Glutamatergic neuron (in vitro differentiated cells): ENCODE data around the gene SLC12A3. TPM values are rescaled to one million over a fixed set of nuclear protein-coding genes. Genes with fewer than 3 reads are reported as not detected.

Experiments used
- DNase-seq: peaks from one replicate; pipeline ENCODE4 v3.0.0; 2022
- H3K27ac Mint-ChIP-seq: one replicate; pipeline ENCODE4 v1.8.0; 2020; ENCODE audit warnings: mild to moderate bottlenecking, mixed read lengths, inconsistent platforms; ENCODE audit not compliant: unreplicated experiment
- H3K27me3 Mint-ChIP-seq: one replicate; pipeline ENCODE4 v1.8.0; 2020; ENCODE audit warnings: mild to moderate bottlenecking, moderate library complexity, mixed read lengths, inconsistent platforms; ENCODE audit not compliant: unreplicated experiment
- H3K36me3 Mint-ChIP-seq: one replicate; pipeline ENCODE4 v1.8.0; 2020; ENCODE audit warnings: mild to moderate bottlenecking, mixed read lengths, inconsistent platforms; ENCODE audit not compliant: unreplicated experiment
- H3K4me1 Mint-ChIP-seq: one replicate; pipeline ENCODE4 v1.8.0; 2020; ENCODE audit warnings: mild to moderate bottlenecking, low read depth, mixed read lengths, inconsistent platforms; ENCODE audit not compliant: unreplicated experiment
- H3K4me3 Mint-ChIP-seq: one replicate; pipeline ENCODE4 v1.8.0; 2020; ENCODE audit warnings: mild to moderate bottlenecking, mixed read lengths, inconsistent platforms; ENCODE audit not compliant: unreplicated experiment
- H3K9me3 Mint-ChIP-seq: one replicate; pipeline ENCODE4 v1.8.0; 2020; ENCODE audit warnings: mild to moderate bottlenecking, moderate library complexity, mixed read lengths, inconsistent platforms; ENCODE audit not compliant: unreplicated experiment
- CTCF ChIP-seq: fragments of 200-600 bp; sonication (generic); IDR thresholded peaks from one replicate; pipeline ENCODE4 v1.5.0; 2021; ENCODE audit not compliant: partially characterized antibody, unreplicated experiment
- total RNA-seq: library from RNA; stranded (reverse); fragmentation: NEBNext Ultra II Directional; extraction: Animal tissue kit (Norgen Biotek cat#: 25700); gene quantifications from one replicate; pipeline ENCODE4 v1.2.1, GENCODE V29; 2021; ENCODE audit not compliant: unreplicated experiment

SLC12A3 gene
- total RNA-seq, 1 donor from 2014 or later, result not detected

GRCh38 chr16:56851671-56852400 is 13.2 kb upstream of the SLC12A3 start:
- H3K4me1 Mint-ChIP-seq, result peaks cover 7% of the 10 kb centered on the region
- H3K4me3 Mint-ChIP-seq, result no peak overlapping the region
- H3K27ac Mint-ChIP-seq, result no peak overlapping the region
- no peaks in the 10 kb centered on the region for H3K36me3 Mint-ChIP-seq
- H3K9me3 Mint-ChIP-seq, result no peaks in the 10 kb centered on the region
- DNase-seq, result no peak
- no peak for TF ChIP-seq CTCF
- peaks cover 4% of the 10 kb centered on the region for H3K27me3 Mint-ChIP-seq

GRCh38 chr16:56852401-56852730 is 12.6 kb upstream of the SLC12A3 start:
- Mint-ChIP-seq H3K36me3 (no peaks in the 10 kb centered on the region), H3K9me3 (no peaks in the 10 kb centered on the region), H3K4me1 (peaks cover 7% of the 10 kb centered on the region), H3K27ac (no peak overlapping the region), H3K27me3 (peaks cover 4% of the 10 kb centered on the region), H3K4me3 (no peak overlapping the region)
- TF ChIP-seq CTCF, result no peak
- DNase-seq, result no peak

- TF ChIP-seq CTCF, result no peak
Observed at GRCh38 chr16:56852968-56853367, 12.0 kb upstream of the SLC12A3 start.

GRCh38 chr16:56855201-56855600 is 9.8 kb upstream of the SLC12A3 start:
- Mint-ChIP-seq H3K9me3 (peaks cover 4% of the 10 kb centered on the region), H3K4me3 (no peak overlapping the region), H3K4me1 (peaks cover 2% of the 10 kb centered on the region), H3K36me3 (no peaks in the 10 kb centered on the region), H3K27ac (no peak overlapping the region), H3K27me3 (peaks cover 5% of the 10 kb centered on the region)
- no peak for TF ChIP-seq CTCF
- DNase-seq, result no peak

More at GRCh38 chr16:56852968-56853367, 12.0 kb upstream of the SLC12A3 start:
- H3K27me3 Mint-ChIP-seq, result peaks cover 4% of the 10 kb centered on the region
- no peak for DNase-seq
- H3K27ac Mint-ChIP-seq, result no peak overlapping the region
- H3K4me3 Mint-ChIP-seq, result no peak overlapping the region
- H3K36me3 Mint-ChIP-seq, result no peaks in the 10 kb centered on the region
- no peaks in the 10 kb centered on the region for H3K9me3 Mint-ChIP-seq
- H3K4me1 Mint-ChIP-seq, result peaks cover 7% of the 10 kb centered on the region

GRCh38 chr16:56855946-56856345 is 9.1 kb upstream of the SLC12A3 start:
- no peak for TF ChIP-seq CTCF
- H3K9me3 Mint-ChIP-seq, result peaks cover 4% of the 10 kb centered on the region
- H3K36me3 Mint-ChIP-seq, result no peaks in the 10 kb centered on the region
- peaks cover 5% of the 10 kb centered on the region for H3K27me3 Mint-ChIP-seq
- H3K27ac Mint-ChIP-seq, result no peak overlapping the region
- H3K4me3 Mint-ChIP-seq, result no peak overlapping the region
- no peak for DNase-seq
- peaks cover 3% of the 10 kb centered on the region for H3K4me1 Mint-ChIP-seq
